Natural killer cell (primary cell): ENCODE data around the gene CDH23. TPM values are rescaled to one million over a fixed set of nuclear protein-coding genes. Genes with fewer than 3 reads are reported as not detected.

Experiments used
- ATAC-seq, 3 donors: fragments of 150-1000 bp in 2 of 3; fragments of 200-7000 bp in 1 of 3; cut with Tn5 transposase; 1 replicate in 1 of 3; 2 replicates in 2 of 3; pipeline ENCODE4 v1.10.0; 2021; ENCODE audit warnings: mild to moderate bottlenecking in 2 of 3, moderate library complexity in 2 of 3
- DNase-seq, 2 donors: peaks; one replicate each; pipeline versions ENCODE4 v3.0.0 to v3.0.0-alpha.2; 2013 to 2021; ENCODE audit warnings: mixed read lengths in 1 of 2
- H3K27ac ChIP-seq: one replicate; pipeline ENCODE4 v1.5.1; 2013; ENCODE audit warnings: mild to moderate bottlenecking, low read length
- H3K27me3 ChIP-seq: one replicate; pipeline ENCODE4 v1.6.1; 2013; ENCODE audit warnings: low read length; ENCODE audit not compliant: control insufficient read depth, insufficient read depth
- H3K36me3 ChIP-seq: one replicate; pipeline ENCODE4 v1.6.1; 2013; ENCODE audit warnings: low read length; ENCODE audit not compliant: control insufficient read depth, insufficient read depth
- H3K4me1 ChIP-seq: one replicate; pipeline ENCODE4 v1.6.1; 2013; ENCODE audit warnings: low read length; ENCODE audit not compliant: control insufficient read depth, insufficient read depth
- H3K4me3 ChIP-seq: one replicate; pipeline ENCODE4 v1.5.1; 2013; ENCODE audit warnings: low read length
- H3K9me3 ChIP-seq: one replicate; pipeline ENCODE4 v1.6.1; 2013; ENCODE audit warnings: low read length; ENCODE audit not compliant: control insufficient read depth, insufficient read depth
- H3K27ac Mint-ChIP-seq, 2 donors: one replicate each; pipeline ENCODE4 v1.8.0; 2022; ENCODE audit warnings: mild to moderate bottlenecking in 2 of 2, mixed read lengths in 2 of 2, moderate library complexity in 1 of 2
- H3K27me3 Mint-ChIP-seq, 2 donors: one replicate each; pipeline ENCODE4 v1.8.0; 2022; ENCODE audit warnings: low read depth in 2 of 2, mixed read lengths in 2 of 2
- H3K36me3 Mint-ChIP-seq: one replicate; pipeline ENCODE4 v1.8.0; 2022; ENCODE audit warnings: mixed read lengths
- H3K4me1 Mint-ChIP-seq, 2 donors: one replicate each; pipeline ENCODE4 v1.8.0; 2022; ENCODE audit warnings: mixed read lengths in 2 of 2
- H3K4me3 Mint-ChIP-seq: one replicate; pipeline ENCODE4 v1.8.0; 2022; ENCODE audit warnings: mild to moderate bottlenecking, moderate library complexity, mixed read lengths
- H3K9me3 Mint-ChIP-seq, 2 donors: one replicate each; pipeline ENCODE4 v1.8.0; 2022; ENCODE audit warnings: mixed read lengths in 2 of 2
- CTCF ChIP-seq: fragments of 200-600 bp; IDR thresholded peaks from one replicate; pipeline ENCODE4 v1.8.0; 2022; ENCODE audit warnings: antibody characterized with exemption
- WGBS: methylation state at CpG from one replicate; pipeline ENCODE4 v1.1.7; 2013; ENCODE audit warnings: missing lambda C conversion rate; ENCODE audit not compliant: insufficient coverage; 5-methylcytosine and 5-hydroxymethylcytosine counted together
- intact Hi-C: fragments of 100-400 bp; cut with micrococcal nuclease; formaldehyde crosslinking; loops from one replicate; pipeline ENCODE4 v1.14.2; 2022
- total RNA-seq, 4 donors: library from RNA; stranded (reverse); fragments of 120-200 nt in 1 of 4; gene quantifications; one replicate each; pipeline versions ENCODE4 v1.2.3 to v1.2.4, GENCODE V29; 2013 to 2022

The CDH23 gene
- total RNA-seq, 3 donors from 2014 or later (not counting 1 experiment from before 2014, with no cell fraction given): 1.2 to 6.0 (median 4.3) TPM

GRCh38 chr10:71632200-71632820 lies 235.6 kb downstream of the CDH23 start:
- H3K9me3 ChIP-seq: no peaks in the 10 kb centered on the region
- Mint-ChIP-seq H3K9me3 (no peaks in the 10 kb centered on the region), H3K4me1 (peaks cover 0 to 4% of the 10 kb centered on the region in 2 donors), H3K27me3 (no peaks in the 10 kb centered on the region), H3K4me3 (no peak overlapping the region), H3K36me3 (no peaks in the 10 kb centered on the region), H3K27ac (no peak overlapping the region)
- intact Hi-C loops: no loop called here
- no peak overlapping the region for H3K4me3 ChIP-seq
- H3K27ac ChIP-seq: no peak overlapping the region
- ATAC-seq (no peak), DNase-seq (no peak)
- H3K36me3 ChIP-seq: no peaks in the 10 kb centered on the region
- no peak for TF ChIP-seq CTCF
- H3K4me1 ChIP-seq: peaks cover 5% of the 10 kb centered on the region
- 87% methylated on average over 6 of the region's 6 CpGs for WGBS
- H3K27me3 ChIP-seq: no peaks in the 10 kb centered on the region

DNA sequence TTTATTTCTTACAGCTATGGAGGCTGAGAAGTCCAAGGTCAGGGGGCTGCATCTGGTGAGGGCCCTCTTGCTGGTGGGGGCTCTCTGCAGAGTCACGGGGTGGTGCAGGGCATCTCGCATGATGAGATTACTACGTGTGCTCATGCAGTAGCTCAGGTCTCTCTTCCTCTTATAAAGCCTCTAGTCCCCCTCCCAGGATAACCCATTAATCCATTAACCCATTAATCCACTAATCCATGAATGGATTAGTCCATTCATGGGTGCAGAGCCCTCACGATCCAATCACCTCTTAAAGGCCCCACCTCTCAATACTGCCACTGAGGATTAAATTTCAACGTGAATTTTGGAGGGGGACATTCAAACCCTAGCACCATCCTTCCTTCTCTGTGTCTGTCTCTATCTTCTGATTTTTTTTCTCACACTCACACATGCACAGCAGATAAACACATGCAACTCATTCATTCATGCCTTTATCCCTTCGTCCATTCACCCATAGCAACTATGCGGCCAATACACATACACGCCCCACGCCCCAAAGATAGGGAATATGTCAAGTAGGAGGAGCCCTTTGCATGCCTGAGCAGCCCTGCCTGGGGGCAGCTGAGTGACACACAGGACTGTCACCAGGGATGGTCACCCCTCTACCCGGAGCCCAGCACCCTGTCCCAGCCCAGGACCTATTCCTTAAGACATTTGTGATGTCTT lies 236.3 kb downstream of the CDH23 start:
- Histone ChIP-seq H3K36me3 (no peaks in the 10 kb centered on the region), H3K4me3 (no peak overlapping the region), H3K9me3 (no peaks in the 10 kb centered on the region), H3K27me3 (no peaks in the 10 kb centered on the region), H3K4me1 (peaks cover 10% of the 10 kb centered on the region), H3K27ac (no peak overlapping the region)
- H3K27me3 Mint-ChIP-seq: no peaks in the 10 kb centered on the region
- TF ChIP-seq CTCF: no peak
- H3K4me1 Mint-ChIP-seq: peaks cover 4 to 9% of the 10 kb centered on the region in 2 donors
- no peaks in the 10 kb centered on the region for H3K9me3 Mint-ChIP-seq
- no peak overlapping the region for H3K4me3 Mint-ChIP-seq
- DNase-seq: no peak
- intact Hi-C loops: no loop called here
- 91% methylated on average over 10 of the region's 10 CpGs for WGBS
- no peaks in the 10 kb centered on the region for H3K36me3 Mint-ChIP-seq
- no peak for ATAC-seq
- no peak overlapping the region for H3K27ac Mint-ChIP-seq

- H3K27me3 Mint-ChIP-seq: no peaks in the 10 kb centered on the region
Observed at GRCh38 chr10:71633920-71634319, 237.2 kb downstream of the CDH23 start.

More at GRCh38 chr10:71633920-71634319, 237.2 kb downstream of the CDH23 start:
- H3K9me3 ChIP-seq: no peaks in the 10 kb centered on the region
- no peak for TF ChIP-seq CTCF
- no peaks in the 10 kb centered on the region for H3K36me3 ChIP-seq
- H3K36me3 Mint-ChIP-seq: no peaks in the 10 kb centered on the region
- H3K4me3 Mint-ChIP-seq: no peak overlapping the region
- peaks cover 5 to 9% of the 10 kb centered on the region in 2 donors for H3K4me1 Mint-ChIP-seq
- DNase-seq: no peak
- no peaks in the 10 kb centered on the region for H3K27me3 ChIP-seq
- H3K27ac Mint-ChIP-seq: no peak overlapping the region
- H3K4me3 ChIP-seq: no peak overlapping the region
- WGBS: 92% methylated on average over 4 of the region's 4 CpGs
- no peaks in the 10 kb centered on the region for H3K9me3 Mint-ChIP-seq
- peaks cover 19% of the 10 kb centered on the region for H3K4me1 ChIP-seq
- H3K27ac ChIP-seq: no peak overlapping the region
- ATAC-seq: no peak
- intact Hi-C loops: no loop called here
